Suppressor macrophage treated with lipopolysaccharide for 1 hour (primary cell): ENCODE data around the gene LTF.

Experiments
- DNase-seq, 3 donors: peaks; one replicate each; pipeline ENCODE4 v3.0.0-alpha.2; 2020 to 2022

LTF gene

DNA sequence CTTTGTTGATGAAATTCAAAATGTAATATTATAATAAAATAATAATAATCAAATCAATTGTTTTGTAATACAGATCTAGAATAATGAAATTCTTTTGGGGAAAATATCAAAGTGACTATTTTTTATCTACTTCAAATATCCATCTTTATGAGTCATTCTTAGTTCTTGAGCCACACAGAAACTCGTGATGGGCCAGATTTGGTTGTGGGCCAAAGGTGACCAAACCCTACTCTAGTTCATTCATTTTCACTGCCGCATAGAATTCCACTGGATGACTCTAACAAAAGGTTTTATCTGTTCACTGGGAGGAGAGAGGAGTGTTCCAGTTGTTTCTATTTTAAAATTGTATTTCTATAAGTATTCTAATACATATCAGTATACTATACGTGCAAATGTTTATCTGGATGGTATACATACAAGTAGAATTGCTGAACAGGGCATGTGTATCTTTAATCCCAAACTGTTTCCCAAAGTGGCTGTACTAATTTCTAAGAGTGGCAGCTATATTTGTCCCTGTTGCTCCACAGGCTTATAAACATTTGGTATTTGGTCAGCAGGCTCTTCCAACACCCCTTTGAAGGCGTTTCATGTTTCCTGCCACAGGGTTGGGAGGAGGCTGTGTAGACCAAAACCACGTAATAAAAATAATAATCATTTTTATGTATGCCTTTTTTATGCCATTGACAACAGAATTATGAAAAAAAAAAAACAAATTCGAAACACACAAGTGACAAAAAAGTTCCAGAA, 25.8 kb upstream of the LTF start:
- DNase-seq = peak in 1 of 3 donors; percentile 15

DNA sequence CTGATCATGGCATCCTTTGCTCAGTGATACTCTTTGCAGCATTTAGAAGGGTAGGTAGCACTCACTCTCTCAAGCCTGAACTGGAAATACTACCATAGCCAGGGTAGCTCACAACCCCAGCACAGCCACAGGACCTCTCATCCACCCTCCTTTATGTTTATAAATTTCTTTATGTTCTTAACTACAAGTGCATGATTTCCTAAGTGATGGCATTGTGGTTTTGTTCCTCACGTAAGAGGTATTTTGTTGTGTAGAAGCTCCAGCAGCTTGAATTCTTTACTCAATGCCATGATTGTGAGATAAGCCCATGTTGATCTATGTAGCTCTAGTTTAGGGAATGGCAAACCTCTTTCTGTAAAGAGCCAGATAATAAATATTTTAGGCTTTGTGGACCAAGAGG, 25.2 kb upstream of the LTF start:
- DNase-seq = no peak

DNA sequence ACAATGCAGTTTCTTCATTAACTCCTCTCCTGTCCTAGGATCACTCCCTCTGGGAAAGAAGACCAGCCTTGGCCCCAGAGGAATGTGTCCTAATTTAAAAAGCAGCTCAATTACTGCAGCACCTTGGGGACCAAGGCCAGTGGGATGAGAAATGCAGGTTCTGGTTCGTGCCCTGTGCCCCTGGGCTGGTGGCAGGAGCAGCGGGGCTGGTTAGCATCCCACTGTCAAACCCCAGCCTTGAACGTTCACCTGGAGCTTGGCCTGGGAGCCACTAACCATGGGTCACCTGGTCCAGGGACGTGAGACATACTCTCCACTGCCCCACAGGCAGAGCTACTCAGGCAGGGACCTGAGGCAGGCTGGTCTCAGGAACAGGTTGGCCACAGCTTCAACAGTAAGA, 24.7 kb upstream of the LTF start:
- DNase-seq = no peak

DNA sequence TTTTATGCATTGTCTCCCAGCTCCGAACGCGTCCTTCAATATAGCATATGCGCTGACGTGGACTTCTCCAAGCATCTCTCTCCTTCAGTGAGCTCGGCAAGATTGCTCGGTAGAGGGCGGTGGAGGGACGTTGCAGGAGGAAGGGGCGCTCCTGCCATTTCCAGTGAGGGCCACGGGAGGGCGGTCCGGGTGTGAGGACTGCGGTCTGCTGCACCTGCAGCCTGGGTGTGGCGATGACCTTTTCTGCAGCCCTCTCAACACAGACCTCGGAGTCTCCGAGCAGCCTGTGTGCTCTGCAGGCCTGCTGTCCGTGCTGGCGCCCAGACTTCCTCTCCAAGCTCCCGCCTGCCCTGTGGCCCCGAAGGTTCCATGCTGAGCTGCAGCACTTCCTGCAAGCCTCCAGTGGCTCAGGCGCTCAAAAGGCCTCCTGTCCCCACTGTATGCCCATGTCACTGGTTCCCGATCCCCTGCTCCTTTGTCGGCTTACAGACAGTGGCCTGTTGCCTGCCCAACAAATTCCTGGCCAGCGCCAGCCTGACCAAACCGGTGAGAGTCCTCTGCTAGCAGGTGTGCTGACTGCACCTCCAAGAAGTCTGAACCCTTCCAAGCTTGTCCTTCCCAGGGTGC, 24.1 kb upstream of the LTF start:
- peak; percentile 91 to 96 (median 94) for DNase-seq

DNA sequence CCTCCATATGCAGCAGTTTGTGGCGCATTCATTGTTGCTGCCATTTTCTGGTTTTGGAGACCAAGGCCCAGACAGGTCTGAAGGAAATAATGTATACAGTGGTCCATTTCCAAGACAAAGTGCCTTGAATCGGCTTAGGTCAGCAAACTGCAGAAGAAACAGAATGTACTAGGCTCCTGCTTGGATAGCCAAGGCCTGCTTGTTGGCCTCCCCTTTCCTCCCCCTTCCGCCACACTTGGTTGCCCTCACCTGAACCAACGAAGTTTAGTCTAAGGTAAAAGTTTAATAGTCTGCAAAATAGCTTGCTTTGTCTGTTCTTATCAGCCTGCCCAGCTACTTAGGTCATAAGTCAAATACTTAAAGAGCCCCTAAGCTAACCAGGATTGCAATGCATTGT, 21.1 kb upstream of the LTF start:
- no peak for DNase-seq

DNA sequence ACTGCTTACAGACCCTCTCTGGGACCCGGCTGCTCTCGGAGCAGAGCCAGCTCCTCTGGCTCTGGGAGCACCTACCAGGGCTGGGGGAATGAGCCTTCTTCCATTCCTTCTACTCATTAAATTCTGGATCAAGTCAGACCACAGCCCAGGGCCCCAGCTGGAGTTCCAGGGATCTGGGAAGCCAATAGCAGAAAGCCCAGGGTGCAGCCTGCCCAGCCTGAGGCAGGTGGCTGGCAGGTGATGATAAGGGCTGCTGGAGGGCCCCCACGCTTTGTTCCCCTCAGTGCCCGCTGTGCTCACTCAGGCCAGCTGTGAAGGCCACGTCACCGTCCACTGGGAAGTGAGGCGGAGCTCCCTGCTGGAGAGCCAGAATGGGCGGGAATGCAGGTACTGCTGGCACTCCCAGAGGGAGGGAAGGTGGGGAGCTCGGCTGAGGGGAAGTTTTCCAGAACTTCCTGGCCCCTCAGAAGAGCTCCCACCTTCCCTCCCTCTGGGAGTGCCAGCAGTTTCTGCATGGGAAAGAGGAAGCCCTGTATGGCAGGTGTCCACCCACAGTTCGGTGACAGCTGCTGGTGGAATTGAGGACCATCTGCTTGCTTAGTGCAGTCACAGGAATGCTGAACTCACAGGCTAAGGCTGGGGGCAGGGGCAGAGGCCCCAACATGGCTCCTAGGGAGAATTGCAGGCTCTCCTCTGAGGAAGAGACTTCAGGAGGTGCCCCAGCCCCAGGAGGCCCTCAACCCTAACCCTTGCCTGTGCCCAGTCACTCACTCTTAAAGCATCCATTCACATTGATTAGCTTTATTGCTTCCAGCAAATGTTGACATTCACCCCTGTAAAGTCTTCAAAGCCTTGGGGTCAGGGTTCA, 20.4 kb upstream of the LTF start:
- no peak for DNase-seq

DNA sequence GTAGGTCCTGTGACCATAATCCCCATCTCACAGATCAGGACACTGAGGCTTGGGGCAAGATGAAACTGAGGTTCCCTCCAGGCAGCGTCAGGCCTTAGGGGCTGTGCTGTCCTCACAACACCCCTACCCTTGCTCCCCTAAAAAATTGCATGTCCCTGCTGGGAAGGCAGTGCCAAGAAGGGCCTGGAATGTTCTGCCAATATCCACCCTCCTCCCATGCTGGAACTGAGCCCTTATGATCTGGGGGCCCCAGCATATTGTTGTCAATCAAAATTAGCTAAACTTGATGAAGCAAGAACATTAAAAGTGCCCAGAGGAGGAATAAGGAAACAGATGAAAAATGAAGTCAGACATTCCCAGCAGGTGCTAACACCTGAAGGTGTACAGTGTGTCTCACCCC, 19.7 kb upstream of the LTF start:
- no peak for DNase-seq

DNA sequence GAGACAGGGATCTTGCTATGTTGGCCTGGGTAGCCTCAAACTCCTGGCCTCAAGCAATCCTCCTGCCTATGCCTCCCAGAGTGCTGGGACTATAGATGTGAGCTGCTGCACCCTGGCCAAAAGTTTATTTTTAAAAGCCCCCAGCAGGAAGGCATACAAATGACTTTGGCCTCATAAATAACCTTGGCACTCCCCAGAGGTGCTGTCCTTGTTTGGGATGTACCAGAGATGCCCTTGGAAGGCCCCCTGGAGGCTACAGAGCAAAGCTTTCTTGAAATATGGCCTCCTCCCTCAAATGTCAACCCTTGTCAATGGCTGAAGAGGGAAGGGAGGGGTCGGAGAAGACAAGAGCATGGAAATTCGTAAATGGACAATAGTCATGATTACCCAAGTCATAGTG, 19.1 kb upstream of the LTF start:
- no peak for DNase-seq

DNA sequence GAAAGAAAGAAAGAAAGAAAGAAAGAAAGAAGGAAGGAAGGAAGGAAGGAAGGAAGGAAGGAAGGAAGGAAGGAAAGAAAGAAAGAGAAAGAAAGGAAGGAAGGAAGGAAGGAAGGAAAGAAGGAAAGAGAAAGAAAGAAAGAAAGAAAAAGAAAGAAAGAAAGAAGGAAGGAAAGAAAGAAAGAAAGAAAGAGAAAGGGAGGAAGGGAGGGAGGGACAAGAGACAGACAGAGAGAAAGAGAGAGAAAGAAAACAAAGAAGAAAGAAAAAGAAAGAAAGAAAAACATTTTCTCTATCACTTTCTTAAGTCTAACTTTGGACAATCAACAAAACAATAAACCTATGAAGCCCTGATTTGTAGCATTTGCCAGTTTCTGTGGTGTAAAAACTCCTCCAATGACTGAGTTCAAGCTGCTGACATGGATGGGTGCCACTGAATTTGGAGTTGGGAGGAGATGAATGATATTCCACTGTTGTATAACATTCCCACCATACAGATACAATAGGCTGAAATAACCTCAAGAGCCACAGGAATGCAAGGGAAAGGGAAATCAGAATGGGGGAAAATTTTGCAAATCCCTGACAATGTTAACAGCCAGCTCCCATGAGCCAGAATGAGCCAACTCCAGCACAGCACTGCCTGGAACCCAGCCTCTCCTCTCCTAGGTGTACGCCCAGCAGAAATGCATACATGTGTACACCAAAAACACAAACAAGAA, 18.1 kb upstream of the LTF start:
- DNase-seq = no peak

DNA sequence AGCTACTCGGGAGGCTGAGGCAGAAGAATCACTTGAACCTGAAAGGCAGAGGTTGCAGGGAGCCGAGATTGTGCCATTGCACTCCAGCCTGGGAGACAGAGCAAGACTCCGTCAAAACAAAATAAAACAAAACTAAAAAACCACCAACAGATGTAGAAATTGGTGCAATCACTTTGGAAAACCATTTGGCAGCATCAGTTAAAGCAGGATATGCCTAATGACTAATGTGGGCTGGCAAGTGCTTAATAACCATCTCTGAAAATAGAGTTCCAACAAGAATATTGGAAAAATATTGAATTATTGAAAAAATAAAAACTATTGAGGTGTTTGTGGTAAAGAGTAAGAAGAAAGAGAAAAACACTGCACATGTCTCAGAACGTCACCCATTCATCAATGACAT, 16.9 kb upstream of the LTF start:
- no peak for DNase-seq

DNA sequence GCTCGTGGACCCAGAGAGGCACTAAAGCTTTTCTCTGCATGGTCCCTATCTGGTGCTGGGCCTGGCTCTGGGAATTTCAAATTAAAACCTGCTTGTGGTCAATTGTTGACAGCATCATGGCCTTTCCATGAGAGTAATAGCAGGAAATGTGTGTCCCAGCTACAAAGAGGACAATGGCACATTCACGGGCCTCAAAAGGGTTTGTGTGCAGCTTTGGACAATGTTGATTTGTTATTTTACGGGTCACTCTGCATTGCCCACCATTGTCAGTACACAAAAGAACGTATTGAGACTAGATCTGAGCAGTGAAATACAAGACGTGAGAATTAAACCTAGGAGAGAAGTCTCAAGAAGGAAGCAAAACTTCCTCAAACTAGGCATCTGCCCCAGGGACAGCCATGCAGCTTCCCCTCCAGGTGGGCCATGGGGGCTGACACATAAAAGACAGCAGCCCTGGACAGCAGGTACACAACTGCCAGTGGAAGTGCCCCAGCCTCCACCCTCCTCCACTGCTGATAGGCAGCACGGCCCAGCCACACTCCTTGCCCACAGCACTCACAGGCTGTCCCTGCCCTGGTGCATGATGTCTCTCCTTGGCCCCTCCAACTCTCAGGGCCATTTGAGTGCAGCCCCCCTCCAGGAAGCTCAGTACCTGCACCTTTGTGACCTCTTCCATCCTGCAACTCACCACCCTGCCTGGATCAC, 15.9 kb upstream of the LTF start:
- DNase-seq = no peak

DNA sequence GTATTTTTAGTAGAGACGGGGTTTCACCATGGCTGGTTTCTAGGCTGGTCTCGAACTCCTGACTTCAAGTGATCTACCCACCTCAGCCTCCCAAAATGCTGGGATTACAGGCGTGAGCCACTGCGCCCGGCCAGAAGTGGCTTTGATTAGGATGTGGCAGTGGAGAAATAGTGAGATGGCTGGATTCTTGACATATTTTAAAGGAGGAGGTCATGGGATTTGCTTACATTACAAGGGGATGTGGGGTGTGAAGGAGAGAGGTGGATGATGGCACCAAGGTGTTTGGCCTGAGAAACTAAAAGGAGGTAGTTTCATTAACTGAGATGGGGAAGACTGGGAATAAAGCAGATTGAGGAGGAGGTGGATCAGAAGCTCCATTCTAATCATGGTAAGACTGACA, 15.0 kb upstream of the LTF start:
- DNase-seq = no peak

DNA sequence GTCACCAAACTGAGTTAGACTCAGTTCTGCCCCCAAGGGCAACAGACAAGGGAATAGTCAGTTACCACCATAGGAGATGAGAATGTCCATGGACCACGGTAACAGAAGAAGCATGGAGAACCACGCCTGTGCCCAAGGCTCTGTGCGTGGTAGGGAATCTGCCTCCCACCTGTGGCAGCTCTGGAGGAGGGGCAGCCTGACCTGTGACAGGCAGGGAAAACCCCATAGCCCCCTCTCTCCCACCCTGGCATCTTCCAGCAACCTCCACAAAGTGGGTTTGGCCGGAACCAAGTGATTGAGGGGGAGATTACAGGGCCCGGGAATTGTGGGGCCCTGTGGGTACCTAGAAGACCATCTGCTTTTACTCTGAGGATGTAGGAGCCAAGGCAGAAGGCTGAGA, 14.3 kb upstream of the LTF start:
- DNase-seq = no peak

DNA sequence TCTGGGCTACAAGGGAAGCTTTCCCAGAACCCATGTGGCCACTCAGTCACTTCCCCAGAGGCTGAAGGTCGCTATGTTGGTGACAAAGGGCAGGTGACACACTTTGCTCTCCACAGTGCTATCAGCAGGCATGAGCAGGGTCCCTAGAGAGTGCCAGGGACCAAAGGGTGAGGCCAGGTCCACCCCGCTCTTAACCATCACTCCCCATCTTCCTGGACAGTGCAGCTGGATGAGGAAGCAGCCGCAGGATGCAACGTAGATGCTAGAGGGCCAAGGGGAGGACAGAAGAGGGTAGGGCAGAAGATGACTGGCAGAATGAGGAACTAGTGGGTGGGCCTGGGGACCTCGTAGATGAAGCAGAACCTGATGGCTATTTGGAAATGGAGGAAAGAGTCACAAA, 13.6 kb upstream of the LTF start:
- DNase-seq = peak in 1 of 3 donors; percentile 27

DNA sequence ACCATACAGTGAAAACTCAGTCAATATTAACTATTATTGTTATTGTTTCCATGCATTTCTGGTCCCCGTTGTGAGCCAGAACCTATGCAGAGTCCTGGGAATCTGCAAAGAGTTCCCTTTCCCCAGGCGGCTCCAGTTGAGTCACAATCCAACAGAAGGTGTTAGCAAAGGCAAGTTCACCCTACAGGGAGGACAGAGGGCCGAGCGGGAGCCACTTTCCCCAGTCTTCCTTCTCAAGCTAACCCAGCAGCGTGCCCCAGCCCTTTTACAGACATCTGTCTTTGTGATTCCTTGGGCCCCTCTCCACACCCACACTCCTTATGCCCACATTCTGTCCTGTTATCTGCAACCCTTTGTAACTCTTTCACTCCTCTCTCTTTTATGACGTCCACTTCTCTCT, 13.1 kb upstream of the LTF start:
- DNase-seq = no peak

DNA sequence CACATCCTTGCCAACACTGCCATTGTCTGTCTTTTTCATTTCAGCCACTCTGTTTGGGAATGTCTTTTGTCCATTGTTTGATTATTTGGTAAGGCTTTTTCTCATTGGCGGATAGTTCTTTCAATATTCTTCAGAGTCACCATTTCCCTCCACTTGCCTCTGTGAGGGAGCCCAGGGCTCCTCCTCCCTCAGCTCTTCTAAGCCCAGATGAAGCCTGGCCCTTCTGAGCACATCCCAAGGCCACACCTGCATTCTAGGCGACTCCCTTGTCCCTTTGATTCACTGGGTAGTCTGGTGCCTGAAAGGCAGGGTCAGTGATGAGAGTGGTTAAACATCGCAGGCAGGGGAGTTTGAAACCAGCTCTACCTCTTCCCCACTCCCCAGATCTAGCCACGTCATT, 12.4 kb upstream of the LTF start:
- DNase-seq = no peak

DNA sequence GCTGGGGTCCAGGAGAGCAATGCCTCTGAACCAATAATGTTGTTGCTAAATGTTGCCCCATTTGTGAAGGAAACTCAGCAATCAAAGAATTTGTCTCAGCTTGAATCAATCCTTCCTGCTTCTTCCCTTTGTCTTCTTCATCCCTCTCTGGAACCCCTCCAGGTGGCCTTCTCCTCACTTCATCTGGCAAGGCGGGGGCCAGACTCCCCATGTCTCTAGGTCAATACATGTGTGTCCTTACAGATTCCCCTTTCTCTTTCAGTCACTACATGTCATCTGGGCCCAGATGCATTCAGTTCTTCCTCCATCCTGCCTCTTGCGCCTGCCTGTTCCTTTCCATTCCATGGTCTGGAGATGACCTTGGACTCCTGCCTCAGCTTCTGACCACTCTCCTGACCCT, 8.0 kb upstream of the LTF start:
- no peak for DNase-seq

DNA sequence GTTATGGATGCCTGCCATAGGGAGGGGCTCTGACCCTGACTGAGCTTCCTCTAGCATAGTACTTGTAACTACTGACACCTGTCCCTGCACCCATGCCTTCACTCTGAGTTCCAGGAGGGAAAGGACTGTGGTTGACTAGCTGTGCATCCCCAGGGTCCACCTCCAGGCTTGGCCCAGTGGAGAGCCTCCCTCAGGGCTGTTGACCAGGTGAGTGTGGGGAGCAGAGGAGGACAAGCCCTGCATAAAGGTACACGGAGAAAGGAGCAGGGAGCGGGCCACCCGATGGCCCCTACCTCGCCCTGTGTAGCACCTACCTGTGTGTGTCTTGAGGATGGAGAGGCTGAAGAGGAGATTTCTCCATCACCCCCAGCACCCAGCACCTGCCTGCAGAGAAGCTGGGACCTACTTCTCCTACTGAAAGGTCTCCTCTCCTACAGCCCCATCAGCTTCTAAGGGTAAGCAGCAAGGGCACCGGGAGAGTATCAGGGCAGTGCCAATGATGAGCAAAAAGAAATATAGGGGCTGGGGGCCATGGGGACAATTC, 6.7 kb upstream of the LTF start:
- DNase-seq = no peak

DNA sequence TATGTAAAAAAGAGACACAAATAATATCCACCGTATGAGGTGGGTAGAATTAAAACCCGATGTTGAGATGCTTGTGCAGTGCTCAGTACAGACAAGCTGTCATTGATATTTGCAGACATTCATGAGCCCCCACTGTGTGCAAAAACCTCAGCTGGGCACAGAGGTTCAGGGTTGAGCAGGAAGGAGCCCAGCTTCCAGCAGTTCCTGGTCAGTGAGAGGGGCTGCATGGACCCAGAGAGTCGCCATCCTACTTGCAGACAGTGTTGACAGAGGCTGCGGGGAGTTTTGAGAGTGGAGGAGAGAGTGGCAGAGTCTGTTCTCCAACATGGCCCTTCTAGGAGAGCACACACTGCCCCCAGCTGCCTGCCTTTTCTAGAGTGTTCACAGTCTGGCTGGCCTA, 6.1 kb upstream of the LTF start:
- no peak for DNase-seq

DNA sequence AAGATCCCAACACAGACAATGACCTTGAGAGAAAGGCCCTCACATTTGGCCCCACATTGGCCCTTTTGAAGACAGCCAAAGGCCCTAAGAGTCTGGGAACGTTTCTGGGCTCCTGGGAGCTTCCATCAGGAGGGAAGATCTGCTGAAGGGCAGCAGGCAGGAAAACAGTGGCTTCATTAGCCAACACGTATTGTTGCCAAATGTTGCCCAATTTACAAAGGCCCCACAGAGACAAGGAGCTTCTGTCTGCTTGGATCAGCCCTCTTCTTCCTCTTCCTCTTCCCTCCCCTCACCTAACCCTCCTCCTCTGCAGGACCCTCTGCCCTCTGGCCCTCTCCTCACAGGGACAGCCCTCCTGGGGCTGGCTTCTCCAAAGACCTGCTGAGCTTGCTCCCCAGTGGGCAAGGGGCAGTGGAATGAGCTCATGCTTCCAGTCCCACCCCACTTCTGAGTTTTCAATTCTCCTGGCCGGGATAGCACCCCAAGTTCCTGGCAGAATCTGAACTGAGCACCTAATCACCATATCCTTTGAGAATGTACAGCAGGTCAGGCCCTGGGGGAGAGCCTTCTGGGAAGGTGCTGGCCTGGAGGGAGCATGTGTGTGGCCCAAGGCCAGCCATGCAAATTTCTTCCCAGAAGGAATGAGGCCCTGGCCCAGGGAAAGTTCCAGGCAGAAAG, 5.1 kb upstream of the LTF start:
- DNase-seq = peak in 1 of 3 donors; percentile 32

DNA sequence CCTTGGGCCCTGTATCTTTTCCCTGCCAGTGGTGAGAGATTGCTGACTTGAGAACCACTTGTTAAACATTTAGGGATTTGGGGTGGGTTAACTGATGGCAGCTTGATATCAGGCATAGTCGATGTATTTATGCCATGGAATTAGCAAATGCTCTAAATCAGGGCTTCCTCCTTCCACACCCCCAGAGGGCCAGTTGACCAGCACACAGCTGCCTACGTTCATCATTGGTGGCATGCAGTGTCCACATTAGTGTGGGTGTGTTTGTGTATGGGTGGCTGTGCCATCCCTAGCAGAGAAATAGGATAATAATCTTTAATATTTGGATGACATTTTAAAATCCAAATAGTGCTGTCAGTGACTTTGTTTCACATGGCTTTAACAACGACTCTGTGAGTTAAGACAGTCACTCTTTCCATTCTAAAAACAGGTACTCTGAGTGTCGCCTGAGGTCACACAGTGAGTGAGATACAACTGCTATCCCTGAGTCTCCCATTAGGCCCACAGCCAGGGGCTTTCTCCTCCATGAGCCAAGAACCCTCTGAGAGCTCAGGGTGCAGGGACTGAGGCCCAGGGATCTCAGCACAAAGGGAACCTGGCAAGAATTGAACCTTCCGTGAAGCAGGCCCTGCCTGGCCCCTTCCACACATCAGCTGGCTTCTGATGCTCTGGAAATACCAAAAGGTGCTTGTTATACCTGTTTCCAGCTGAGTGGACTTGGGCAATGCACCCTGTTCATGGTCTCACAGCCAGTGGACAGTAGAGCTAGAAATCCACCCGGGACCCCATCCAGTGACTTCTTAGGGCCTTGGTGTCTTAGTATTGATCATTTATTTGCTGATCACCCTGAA, 4.3 kb upstream of the LTF start:
- no peak for DNase-seq
